Prostate gland (tissue), 2 donors: ENCODE measurements around the gene OTOP3. TPM values are rescaled to one million over a fixed set of nuclear protein-coding genes. Genes with fewer than 3 reads are reported as not detected.

Source experiments
- DNase-seq: peaks from one replicate; pipeline ENCODE4 v3.0.0-alpha.2; 2019; ENCODE audit warnings: low spot score
- H3K27ac ChIP-seq, 2 donors: fragments of 200-600 bp; sonication (generic); 2 replicates each; pipeline ENCODE4 v1.5.1; 2017 to 2019
- H3K27me3 ChIP-seq: fragments of 200-600 bp; sonication (generic); replicated peaks from 2 replicates; pipeline ENCODE4 v1.5.1; 2019; ENCODE audit not compliant: insufficient read depth
- H3K36me3 ChIP-seq, 2 donors: fragments of 200-600 bp; sonication (generic); 1 replicate in 1 of 2; 2 replicates in 1 of 2; pipeline versions ENCODE4 v1.5.1 to v1.8.1; 2017 to 2019
- H3K4me1 ChIP-seq: fragments of 200-600 bp; sonication (generic); replicated peaks from 2 replicates; pipeline ENCODE4 v1.5.1; 2019
- H3K4me3 ChIP-seq, 2 donors: fragments of 200-600 bp; sonication (generic); 2 replicates each; pipeline ENCODE4 v1.5.1; 2017 to 2019
- H3K9me3 ChIP-seq: fragments of 200-600 bp; sonication (generic); 2 replicates; pipeline ENCODE4 v1.5.1; 2017
- POLR2A ChIP-seq: fragments of 450-650 bp; IDR thresholded peaks from one replicate; pipeline ENCODE4 v1.6.1; 2016; ENCODE audit warnings: antibody characterized with exemption, mild to moderate bottlenecking
- POLR2AphosphoS5 ChIP-seq: sonication (generic); formaldehyde crosslinking; IDR thresholded peaks from one replicate; pipeline ENCODE4 v1.6.1; 2017; ENCODE audit warnings: antibody characterized with exemption
- WGBS: methylation state at CpG from one replicate; pipeline ENCODE4 v1.1.5; 2018; 5-methylcytosine and 5-hydroxymethylcytosine counted together
- intact Hi-C: fragments of 100-400 bp; cut with DNase I; formaldehyde crosslinking; loops from one replicate; pipeline ENCODE4 v1.14.2; 2022
- total RNA-seq, 2 donors: library from RNA; depleted of rRNA; stranded (reverse); fragments of >200 nt; gene quantifications; one replicate each; pipeline ENCODE4 v1.1.0, GENCODE V29; 2016
- TF ChIP-seq, protein P1 (sequence below), 4 experiments: fragments of 200-600 bp in 2 of 4; fragments of 450-650 bp in 2 of 4; sonication (generic) in 2 of 4; IDR thresholded peaks; 1 replicate in 3 of 4; 2 replicates in 1 of 4; pipeline ENCODE4 v1.5.1; 2016 to 2019; ENCODE audit warnings: antibody characterized with exemption in 4 of 4, mild to moderate bottlenecking in 2 of 4, moderate library complexity in 2 of 4

Gene OTOP3
- total RNA-seq, 2 donors from 2014 or later: not detected

DNA sequence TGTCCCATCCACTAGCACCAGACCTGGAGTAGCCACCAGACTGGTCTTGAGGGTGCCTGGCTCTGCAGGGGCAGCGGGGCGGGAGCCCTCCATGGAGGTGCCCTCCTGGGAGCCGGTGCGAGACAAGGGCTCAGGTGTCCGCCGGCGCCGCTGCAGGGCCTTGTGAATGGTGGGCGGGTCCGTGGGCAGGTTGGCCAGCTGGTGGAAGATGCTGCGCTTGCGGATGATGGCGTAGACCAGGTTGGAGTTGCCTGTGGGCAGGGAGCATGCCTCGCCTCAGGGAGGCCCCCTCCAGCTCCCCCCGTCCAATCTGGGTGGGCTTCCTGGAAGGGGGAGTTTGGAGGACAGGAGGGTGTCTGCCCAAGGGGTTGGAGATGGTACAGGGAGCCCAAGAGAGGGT is 18.4 kb downstream of the OTOP3 start:
- DNase-seq: no peak
- TF ChIP-seq, protein P1, sequence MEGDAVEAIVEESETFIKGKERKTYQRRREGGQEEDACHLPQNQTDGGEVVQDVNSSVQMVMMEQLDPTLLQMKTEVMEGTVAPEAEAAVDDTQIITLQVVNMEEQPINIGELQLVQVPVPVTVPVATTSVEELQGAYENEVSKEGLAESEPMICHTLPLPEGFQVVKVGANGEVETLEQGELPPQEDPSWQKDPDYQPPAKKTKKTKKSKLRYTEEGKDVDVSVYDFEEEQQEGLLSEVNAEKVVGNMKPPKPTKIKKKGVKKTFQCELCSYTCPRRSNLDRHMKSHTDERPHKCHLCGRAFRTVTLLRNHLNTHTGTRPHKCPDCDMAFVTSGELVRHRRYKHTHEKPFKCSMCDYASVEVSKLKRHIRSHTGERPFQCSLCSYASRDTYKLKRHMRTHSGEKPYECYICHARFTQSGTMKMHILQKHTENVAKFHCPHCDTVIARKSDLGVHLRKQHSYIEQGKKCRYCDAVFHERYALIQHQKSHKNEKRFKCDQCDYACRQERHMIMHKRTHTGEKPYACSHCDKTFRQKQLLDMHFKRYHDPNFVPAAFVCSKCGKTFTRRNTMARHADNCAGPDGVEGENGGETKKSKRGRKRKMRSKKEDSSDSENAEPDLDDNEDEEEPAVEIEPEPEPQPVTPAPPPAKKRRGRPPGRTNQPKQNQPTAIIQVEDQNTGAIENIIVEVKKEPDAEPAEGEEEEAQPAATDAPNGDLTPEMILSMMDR (IDR thresholded peaks at IDR 0.05): no peak
- TF ChIP-seq POLR2AphosphoS5 (no peak), POLR2A (no peak)
- intact Hi-C loops: no loop called here
- no peak overlapping the region for H3K4me3 ChIP-seq
- H3K36me3 ChIP-seq: no peaks in the 10 kb centered on the region
- WGBS: 88% methylated on average over 15 of the region's 15 CpGs
- no peaks in the 10 kb centered on the region for H3K9me3 ChIP-seq
- no peaks in the 10 kb centered on the region for H3K4me1 ChIP-seq
- H3K27me3 ChIP-seq: no peaks in the 10 kb centered on the region
- H3K27ac ChIP-seq: no peak overlapping the region

GRCh38 chr17:74954665-74955421 is 19.1 kb downstream of the OTOP3 start:
- DNase-seq: no peak
- no peaks in the 10 kb centered on the region for H3K9me3 ChIP-seq
- no peaks in the 10 kb centered on the region for H3K36me3 ChIP-seq
- no peaks in the 10 kb centered on the region for H3K27me3 ChIP-seq
- TF ChIP-seq, protein P1 (IDR thresholded peaks at IDR 0.05): no peak
- TF ChIP-seq POLR2A (no peak), POLR2AphosphoS5 (no peak)
- WGBS: 74% methylated on average over 13 of the region's 13 CpGs
- no peak overlapping the region for H3K27ac ChIP-seq
- no peak overlapping the region for H3K4me3 ChIP-seq
- intact Hi-C loops: no loop called here
- H3K4me1 ChIP-seq: no peaks in the 10 kb centered on the region

DNA sequence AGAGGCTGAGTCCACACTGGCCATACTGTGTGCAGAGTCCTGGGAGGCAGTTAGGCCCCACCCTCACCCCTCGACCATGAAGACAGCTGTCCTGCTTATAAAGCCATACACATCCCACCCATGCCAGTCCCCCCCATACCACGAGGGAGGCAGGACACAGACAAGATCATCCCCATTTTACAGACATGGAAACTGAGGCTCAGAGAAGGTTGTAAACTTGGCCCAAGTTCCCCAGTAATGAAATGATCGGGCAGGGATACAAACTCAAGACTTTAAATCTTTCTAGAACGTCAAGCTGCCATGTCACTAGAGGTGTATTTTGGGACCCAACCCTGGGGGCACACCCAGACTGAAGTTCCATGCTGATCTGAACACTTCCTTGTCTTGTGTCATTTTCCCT is 20.4 kb downstream of the OTOP3 start:
- no peak overlapping the region for H3K4me3 ChIP-seq
- H3K4me1 ChIP-seq: no peaks in the 10 kb centered on the region
- no peaks in the 10 kb centered on the region for H3K36me3 ChIP-seq
- WGBS: 83% methylated on average over 4 of the region's 4 CpGs
- intact Hi-C loops: no loop called here
- no peak for TF ChIP-seq POLR2AphosphoS5
- TF ChIP-seq, protein P1 (IDR thresholded peaks at IDR 0.05): no peak
- TF ChIP-seq POLR2A: no peak
- H3K9me3 ChIP-seq: no peaks in the 10 kb centered on the region
- DNase-seq: no peak
- no peak overlapping the region for H3K27ac ChIP-seq
- no peaks in the 10 kb centered on the region for H3K27me3 ChIP-seq

DNA sequence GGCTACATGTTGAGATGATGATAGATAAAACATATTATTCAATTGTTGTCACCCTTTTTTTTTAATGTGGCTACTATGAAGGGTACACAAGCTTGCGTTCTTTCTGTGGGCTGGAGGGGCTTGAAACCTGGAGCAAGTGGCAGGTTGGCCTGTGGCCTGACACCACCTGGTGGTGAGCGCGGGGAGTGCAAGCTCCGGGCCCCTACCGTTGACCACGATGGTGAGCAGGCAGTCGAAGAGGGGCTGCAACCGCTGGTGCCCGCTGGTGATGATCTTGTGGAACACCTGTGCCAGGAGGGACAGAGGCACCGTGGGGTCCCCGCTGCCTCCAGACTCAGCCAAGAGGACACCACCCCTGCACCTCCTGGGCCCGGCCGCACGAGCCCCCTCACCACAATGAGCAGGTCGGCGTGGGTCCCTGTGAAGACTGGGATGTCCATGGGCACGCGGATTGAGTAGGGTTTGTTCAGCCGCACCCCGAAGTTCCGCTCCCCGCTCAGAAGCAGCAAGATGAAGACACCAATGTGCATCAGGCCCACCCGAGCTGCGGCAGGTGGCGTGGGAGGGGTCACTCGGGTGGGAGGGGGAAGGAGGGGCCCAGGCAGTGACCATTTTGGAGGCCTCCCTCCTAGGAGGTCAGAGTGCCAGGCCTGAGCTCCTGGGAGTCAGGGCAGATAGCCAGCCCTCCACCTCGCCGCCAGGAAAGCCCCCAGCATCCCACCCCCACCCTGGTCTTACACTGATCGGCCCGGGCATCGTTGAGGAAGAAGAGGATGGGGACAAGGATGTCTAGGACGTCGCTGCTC is 22.4 kb downstream of the OTOP3 start:
- Histone ChIP-seq H3K27me3 (no peaks in the 10 kb centered on the region), H3K4me3 (no peak overlapping the region), H3K9me3 (no peaks in the 10 kb centered on the region), H3K4me1 (no peaks in the 10 kb centered on the region), H3K36me3 (no peaks in the 10 kb centered on the region), H3K27ac (no peak overlapping the region)
- peak; percentile 59 for DNase-seq
- intact Hi-C loops: loop anchor here (2.0 kb wide), 1 partner anchor 165 kb away; no protein-coding TSS in a partner anchor
- WGBS: 38% methylated on average over 26 of the region's 33 CpGs
- TF ChIP-seq POLR2AphosphoS5: no peak
- TF ChIP-seq, protein P1 (IDR thresholded peaks at IDR 0.05): peak; percentile 86 to 91 (median 88)
- no peak for TF ChIP-seq POLR2A
